AG04449 (cell line): ENCODE results near the gene WDR70.

Experiments
- CTCF ChIA-PET: fragments of 350-600 bp; formaldehyde crosslinking; extraction: SDS; loops from one replicate; lab custom pipeline; 2021; ENCODE audit warnings: antibody characterized with exemption; lab: Yijun Ruan, JAX
- POLR2A ChIA-PET: fragments of 400-600, 350-600 bp; formaldehyde crosslinking; extraction: SDS; loops from one replicate; lab custom pipeline; 2020; ENCODE audit warnings: antibody characterized with exemption, inconsistent platforms; lab: Yijun Ruan, JAX
- DNase-seq: peaks from one replicate; pipeline ENCODE4 v3.0.0-alpha.2; 2010; ENCODE audit warnings: low read depth, low spot score
- H3K4me3 ChIP-seq: 2 replicates; pipeline ENCODE4 v1.5.1; 2011; ENCODE audit warnings: low read depth, mild to moderate bottlenecking, control low read depth, low read length
- TF ChIP-seq, protein P1 (sequence below): IDR thresholded peaks from one replicate; pipeline ENCODE4 v1.5.1; 2011; ENCODE audit warnings: mild to moderate bottlenecking, moderate library complexity, low read length, control low read depth, inconsistent platforms; ENCODE audit not compliant: insufficient read depth; ENCODE audit errors: missing control alignments

The WDR70 gene

DNA sequence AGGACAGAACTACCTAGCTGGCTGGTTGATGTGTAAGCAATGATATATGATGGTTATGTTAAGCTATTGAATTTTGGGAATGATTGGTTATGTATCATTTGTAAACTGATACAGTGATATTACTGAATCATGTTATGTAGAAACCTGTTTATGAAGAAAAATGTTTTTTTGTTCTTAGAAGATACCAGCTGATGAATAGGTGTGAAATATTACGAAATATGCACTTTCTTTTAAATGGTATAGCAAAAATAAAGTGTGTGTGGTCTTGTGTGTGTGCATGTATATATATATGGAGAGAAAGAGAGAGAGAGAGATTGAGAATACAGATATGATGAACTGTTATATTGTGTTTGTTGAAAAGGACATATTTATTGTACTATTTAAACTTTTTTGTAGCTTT, 164.1 kb downstream of the WDR70 start:
- POLR2A ChIA-PET, result no interaction called here

DNA sequence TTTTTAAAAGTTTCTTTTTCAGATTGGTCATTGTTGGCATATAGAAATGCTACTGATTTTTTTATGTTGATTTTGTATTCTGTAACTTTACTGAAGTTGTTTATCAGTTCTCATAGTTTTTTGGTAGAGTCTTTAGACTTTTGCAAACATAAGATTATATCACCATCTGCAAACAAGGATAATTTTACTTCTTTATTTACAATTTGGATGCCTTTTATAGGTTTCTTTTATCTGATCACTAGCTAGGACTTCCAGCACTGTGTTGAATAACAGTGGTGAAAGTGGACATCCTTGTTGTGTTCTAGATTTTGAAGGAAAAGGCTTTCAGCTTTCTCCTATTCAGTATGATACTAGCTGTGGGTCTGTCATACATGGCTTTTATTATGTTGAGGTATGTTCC, 170.3 kb downstream of the WDR70 start:
- CTCF ChIA-PET, result no interaction called here
- DNase-seq, result no peak
- POLR2A ChIA-PET, result no interaction called here
- no peak overlapping the region for H3K4me3 ChIP-seq
- TF ChIP-seq, protein P1, sequence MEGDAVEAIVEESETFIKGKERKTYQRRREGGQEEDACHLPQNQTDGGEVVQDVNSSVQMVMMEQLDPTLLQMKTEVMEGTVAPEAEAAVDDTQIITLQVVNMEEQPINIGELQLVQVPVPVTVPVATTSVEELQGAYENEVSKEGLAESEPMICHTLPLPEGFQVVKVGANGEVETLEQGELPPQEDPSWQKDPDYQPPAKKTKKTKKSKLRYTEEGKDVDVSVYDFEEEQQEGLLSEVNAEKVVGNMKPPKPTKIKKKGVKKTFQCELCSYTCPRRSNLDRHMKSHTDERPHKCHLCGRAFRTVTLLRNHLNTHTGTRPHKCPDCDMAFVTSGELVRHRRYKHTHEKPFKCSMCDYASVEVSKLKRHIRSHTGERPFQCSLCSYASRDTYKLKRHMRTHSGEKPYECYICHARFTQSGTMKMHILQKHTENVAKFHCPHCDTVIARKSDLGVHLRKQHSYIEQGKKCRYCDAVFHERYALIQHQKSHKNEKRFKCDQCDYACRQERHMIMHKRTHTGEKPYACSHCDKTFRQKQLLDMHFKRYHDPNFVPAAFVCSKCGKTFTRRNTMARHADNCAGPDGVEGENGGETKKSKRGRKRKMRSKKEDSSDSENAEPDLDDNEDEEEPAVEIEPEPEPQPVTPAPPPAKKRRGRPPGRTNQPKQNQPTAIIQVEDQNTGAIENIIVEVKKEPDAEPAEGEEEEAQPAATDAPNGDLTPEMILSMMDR, result no peak

More for the DNA sequence above, 164.1 kb downstream of the WDR70 start:
- TF ChIP-seq, protein P1, result no peak
- H3K4me3 ChIP-seq, result no peak overlapping the region
- DNase-seq, result no peak
- CTCF ChIA-PET, result no interaction called here

DNA sequence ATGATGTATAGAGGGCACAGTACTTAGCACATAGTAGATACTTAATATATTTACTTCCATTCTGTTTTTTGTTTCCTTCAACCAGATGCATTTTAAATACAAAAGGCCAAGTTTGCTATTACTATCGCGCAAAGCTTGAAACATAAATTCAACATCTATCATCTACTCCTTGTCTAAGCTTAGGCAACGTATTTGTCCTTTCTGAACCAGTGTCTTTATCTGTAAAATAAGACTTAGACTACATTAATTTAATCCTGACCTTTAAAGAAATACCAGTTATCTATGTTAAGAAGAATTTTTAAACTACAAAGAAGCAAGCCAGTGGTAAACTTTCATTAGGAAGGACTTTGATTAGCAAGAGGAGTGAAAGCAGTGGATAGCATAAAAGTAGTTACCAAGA, 173.0 kb downstream of the WDR70 start:
- H3K4me3 ChIP-seq, result no peak overlapping the region
- TF ChIP-seq, protein P1, result no peak
- CTCF ChIA-PET, result no interaction called here
- no peak for DNase-seq
- POLR2A ChIA-PET, result interaction anchor here (0.5 kb wide), 1 partner anchor 44 kb away, joined by 3 read pairs; no protein-coding TSS in a partner anchor

DNA sequence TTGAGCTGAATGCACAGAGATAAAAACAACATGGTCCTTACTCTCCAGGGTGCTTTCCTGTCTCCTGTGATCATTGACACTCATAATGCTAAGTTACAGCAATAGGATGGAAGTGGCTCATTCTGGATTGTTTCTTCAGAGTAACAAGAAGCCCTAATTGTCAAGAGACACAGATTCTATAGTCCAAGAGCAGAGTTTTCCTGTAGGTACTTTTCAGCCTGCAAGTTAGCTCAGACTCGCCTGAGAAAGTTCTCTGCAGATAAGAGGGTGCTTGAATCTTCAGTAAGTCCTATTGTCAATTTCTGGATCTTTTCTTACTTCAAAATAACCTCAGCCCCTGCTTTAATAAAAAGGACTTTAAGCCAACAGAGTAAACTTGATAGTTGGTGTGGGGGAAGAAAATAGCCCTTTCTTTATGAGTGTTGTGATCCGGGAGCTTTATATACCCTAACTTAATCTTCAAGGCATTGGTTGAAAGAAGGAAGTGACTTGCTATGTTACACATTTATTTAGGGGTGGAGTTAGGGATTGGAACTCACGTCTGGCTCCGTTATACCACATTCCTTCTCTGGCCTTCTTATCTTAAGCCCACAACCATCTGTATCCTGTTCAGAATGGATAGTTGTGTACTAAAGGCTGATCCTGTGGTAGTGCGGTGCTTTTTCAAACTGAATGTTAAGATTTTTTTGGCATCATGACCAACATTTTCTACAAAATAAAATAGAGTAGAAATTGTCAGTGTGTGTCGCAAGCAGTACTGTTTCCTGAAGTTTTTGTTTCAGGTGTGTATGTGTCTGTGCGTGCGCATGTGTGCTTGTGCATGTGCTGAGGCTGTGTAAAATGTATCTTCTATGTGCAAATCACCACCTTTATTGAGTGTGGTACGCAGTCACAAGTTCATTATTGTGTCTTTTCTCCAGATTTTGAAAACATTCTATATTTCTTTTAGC, 173.9 kb downstream of the WDR70 start:
- CTCF ChIA-PET, result no interaction called here
- TF ChIP-seq, protein P1, result no peak
- POLR2A ChIA-PET, result no interaction called here
- no peak overlapping the region for H3K4me3 ChIP-seq
- DNase-seq, result peak; percentile 49

DNA sequence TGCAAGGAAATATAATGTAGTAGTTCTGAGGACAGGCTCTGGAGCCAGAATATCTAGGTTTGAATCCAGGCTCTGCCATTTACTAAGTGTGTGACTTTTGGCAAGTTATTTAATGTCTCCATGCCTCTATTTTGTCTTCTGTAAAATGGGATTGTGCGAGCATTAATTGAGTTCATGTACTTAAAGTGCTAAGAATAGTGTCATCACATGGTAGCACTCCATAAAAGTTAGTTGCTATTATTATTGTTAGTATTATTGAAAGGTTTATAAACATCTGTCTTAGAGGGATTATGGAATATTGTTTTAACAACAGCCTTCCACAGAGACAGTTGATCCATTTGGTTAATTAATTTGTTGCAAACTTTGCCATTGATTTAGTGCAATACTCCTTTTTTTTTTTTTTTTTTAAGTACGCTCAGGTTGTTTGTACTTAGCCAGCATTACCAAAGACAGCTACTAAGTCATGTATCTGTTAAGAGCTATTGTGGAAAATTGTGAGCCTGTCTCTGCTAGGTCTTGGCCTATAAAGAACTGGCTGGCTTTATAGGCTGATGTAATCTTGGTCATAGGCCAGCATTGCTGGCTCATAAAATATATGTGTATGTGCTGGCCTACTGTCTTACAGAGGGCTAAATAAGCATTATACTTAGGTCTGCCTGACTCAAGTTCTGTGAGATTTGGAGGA, 174.7 kb downstream of the WDR70 start:
- no peak for DNase-seq
- CTCF ChIA-PET, result no interaction called here
- TF ChIP-seq, protein P1, result no peak
- H3K4me3 ChIP-seq, result no peak overlapping the region
- POLR2A ChIA-PET, result no interaction called here

DNA sequence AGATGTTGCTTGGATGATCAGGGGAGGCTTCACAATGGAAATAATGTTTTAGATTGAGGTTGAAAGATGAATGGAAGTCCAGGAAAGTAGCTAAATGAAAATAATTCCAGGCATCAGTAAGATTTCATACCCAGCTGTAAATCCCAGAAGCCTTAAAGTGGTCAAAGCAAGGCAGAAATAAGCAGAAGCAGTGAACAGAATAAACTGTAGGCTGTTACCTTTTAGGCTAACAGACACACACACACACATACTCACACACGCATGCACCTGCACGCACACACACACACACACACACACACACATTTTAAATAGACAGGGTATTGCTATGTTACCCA, 175.3 kb downstream of the WDR70 start:
- no peak overlapping the region for H3K4me3 ChIP-seq
- POLR2A ChIA-PET, result no interaction called here
- CTCF ChIA-PET, result interaction anchor here (1.1 kb wide), 1 partner anchor 10 kb away, joined by 3 read pairs; no protein-coding TSS in a partner anchor
- TF ChIP-seq, protein P1, result no peak
- DNase-seq, result no peak
